Ascending aorta (tissue), 2 donors: ENCODE results near the gene KLF7. TPM values are rescaled to one million over a fixed set of nuclear protein-coding genes. Genes with fewer than 3 reads are reported as not detected.
A peak's percentile ranks its signal among the peaks of the same experiment; 100 is the strongest.

Experiments
- DNase-seq, 2 donors: peaks; one replicate each; pipeline ENCODE4 v3.0.0-alpha.2; 2019; ENCODE audit warnings: low spot score in 2 of 2
- H3K27ac ChIP-seq, 2 donors: fragments of 200-600 bp; sonication (generic); one replicate each; pipeline ENCODE4 v1.5.1; 2016 to 2017; ENCODE audit warnings: mild to moderate bottlenecking in 1 of 2
- H3K27me3 ChIP-seq: fragments of 200-600 bp; sonication (generic); one replicate; pipeline ENCODE4 v1.5.1; 2017
- H3K36me3 ChIP-seq, 2 donors: fragments of 200-600 bp; sonication (generic); one replicate each; pipeline ENCODE4 v1.5.1; 2016
- H3K4me1 ChIP-seq, 2 donors: fragments of 200-600 bp; sonication (generic); one replicate each; pipeline ENCODE4 v1.5.1; 2016 to 2017; ENCODE audit warnings: mild to moderate bottlenecking in 1 of 2
- H3K4me3 ChIP-seq, 2 donors: fragments of 200-600 bp; sonication (generic); one replicate each; pipeline ENCODE4 v1.5.1; 2016 to 2017; ENCODE audit warnings: mild to moderate bottlenecking in 1 of 2
- H3K9me3 ChIP-seq, 2 donors: fragments of 200-600 bp; sonication (generic); one replicate each; pipeline ENCODE4 v1.5.1; 2016
- intact Hi-C: fragments of 100-400 bp; cut with DNase I; formaldehyde crosslinking; loops from one replicate; pipeline ENCODE4 v1.15.1; 2023
- total RNA-seq: library from RNA; depleted of rRNA; stranded (reverse); fragments of >200 nt; gene quantifications from one replicate; pipeline ENCODE4 v1.1.0, GENCODE V29; 2016
- TF ChIP-seq, protein P1 (sequence below), 3 experiments: fragments of 200-600 bp in 2 of 3; fragments of 450-650 bp in 1 of 3; sonication (generic) in 2 of 3; IDR thresholded peaks; one replicate each; pipeline ENCODE4 v1.5.1; 2016 to 2019; ENCODE audit warnings: antibody characterized with exemption in 3 of 3, mild to moderate bottlenecking in 1 of 3, moderate library complexity in 1 of 3

KLF7 gene
- total RNA-seq, 1 donor from 2014 or later = 17.0 TPM

DNA sequence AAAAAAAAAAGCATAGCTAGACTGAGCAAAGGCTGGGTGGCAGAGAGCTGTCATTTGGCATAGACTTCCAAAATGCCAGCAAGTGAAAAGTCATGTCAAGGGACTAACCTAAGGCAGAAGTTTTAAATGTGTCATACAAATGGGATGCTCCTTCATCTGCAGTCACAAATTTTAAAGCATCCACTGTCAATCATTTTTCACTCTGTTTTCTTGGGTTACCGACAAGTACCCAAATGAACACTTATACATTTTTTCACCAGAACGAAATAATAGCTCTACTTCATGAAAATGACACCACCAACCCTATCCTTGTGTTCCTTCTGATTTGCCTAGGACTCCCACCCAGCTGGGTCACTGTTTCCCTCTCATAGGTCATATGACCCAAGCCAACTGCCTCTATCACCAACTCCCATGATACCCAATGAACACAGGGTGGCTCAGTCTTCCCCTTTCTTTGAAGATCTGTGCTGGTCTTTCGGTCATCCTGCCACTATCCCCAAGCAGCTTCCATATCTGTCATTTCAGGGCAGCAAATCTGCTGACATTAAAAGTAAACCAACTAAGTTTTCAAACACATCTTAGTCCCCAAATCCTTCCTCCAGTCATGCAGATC, 21.5 kb downstream of the KLF7 start:
- Histone ChIP-seq H3K27me3 (no peaks in the 10 kb centered on the region), H3K9me3 (no peaks in the 10 kb centered on the region), H3K4me1 (peaks cover 23 to 79% of the 10 kb centered on the region in 2 donors), H3K27ac (peak overlapping the region; percentile 89 to 96), H3K36me3 (peaks cover 0 to 5% of the 10 kb centered on the region in 2 donors), H3K4me3 (peak overlapping the region; percentile 18 to 56)
- TF ChIP-seq, protein P1, sequence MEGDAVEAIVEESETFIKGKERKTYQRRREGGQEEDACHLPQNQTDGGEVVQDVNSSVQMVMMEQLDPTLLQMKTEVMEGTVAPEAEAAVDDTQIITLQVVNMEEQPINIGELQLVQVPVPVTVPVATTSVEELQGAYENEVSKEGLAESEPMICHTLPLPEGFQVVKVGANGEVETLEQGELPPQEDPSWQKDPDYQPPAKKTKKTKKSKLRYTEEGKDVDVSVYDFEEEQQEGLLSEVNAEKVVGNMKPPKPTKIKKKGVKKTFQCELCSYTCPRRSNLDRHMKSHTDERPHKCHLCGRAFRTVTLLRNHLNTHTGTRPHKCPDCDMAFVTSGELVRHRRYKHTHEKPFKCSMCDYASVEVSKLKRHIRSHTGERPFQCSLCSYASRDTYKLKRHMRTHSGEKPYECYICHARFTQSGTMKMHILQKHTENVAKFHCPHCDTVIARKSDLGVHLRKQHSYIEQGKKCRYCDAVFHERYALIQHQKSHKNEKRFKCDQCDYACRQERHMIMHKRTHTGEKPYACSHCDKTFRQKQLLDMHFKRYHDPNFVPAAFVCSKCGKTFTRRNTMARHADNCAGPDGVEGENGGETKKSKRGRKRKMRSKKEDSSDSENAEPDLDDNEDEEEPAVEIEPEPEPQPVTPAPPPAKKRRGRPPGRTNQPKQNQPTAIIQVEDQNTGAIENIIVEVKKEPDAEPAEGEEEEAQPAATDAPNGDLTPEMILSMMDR (IDR thresholded peaks at IDR 0.05) = no peak
- intact Hi-C loops = no loop called here
- DNase-seq = no peak

DNA sequence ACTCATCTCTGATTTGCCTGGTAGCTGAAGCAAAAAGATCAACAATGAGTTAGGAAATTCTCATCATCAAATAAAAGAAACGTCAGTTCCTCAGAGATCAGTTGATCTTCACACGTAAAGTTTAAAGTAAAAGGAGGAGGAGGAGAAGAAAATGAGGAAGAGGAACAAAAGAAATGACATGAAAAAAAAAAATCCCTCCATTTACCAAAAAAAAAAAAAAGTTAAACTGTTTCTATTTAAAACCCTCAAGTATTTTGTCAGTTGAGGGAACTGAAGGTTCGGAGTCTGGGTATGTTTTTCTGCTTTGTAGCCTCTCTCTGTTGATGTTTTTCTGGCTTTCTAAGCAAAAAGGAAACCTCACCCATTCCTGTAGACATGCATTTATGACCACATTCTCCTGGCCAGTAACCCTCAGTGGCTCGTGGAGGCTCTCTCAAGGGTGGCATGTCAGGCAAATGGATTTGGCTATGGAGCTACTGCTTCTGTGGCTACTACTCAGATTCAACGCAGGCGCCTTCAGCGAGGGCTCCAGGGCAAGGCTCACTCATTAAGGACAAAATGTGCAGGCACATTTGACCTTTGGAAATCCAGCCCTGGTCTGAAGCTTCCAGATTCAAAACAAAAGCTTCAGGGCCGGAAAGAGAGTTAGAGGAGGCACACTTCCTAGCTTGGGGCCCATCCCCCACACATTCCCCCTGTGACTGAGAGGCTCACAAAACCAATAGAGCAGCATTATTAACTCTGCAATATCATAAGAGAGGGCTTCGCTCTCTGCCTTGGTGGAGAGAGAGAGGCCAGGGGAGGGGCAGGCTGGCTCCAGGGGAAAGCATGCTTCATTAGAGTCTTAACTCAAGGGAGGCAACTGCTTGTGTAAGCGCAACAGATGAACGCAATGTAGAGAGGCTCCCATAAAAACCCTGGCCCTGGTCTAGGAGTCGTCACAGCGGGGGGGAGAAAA, 22.3 kb downstream of the KLF7 start:
- Histone ChIP-seq H3K4me3 (peak overlapping the region; percentile 18 to 56), H3K9me3 (no peaks in the 10 kb centered on the region), H3K4me1 (peaks cover 17 to 75% of the 10 kb centered on the region in 2 donors), H3K36me3 (peaks cover 0 to 5% of the 10 kb centered on the region in 2 donors), H3K27me3 (no peaks in the 10 kb centered on the region), H3K27ac (peak overlapping the region; percentile 89 to 96)
- peak; percentile 61 to 91 for DNase-seq
- intact Hi-C loops = loop anchor here (1.0 kb wide), 1 partner anchor 20 kb away; no protein-coding TSS in a partner anchor
- TF ChIP-seq, protein P1 (IDR thresholded peaks at IDR 0.05) = no peak

DNA sequence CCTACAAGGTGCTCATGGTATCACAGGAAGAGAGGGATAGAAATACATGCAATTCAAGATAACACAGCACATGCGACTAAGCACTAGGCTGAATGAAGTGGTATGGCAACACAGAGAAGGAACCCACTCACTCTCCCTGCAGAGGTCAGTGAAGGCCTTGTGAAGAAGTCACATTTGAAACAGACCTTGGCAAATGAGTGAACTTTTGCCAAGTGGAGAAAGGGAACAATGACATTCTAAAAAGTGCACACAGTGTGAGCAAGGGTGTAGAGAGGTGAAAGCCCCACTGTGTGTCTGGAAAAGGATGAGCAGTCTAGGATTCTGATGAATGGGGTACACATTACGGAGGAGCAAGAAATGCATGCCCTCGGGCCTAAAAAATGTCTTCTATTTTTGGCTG, 23.3 kb downstream of the KLF7 start:
- Histone ChIP-seq H3K4me1 (peaks cover 13 to 78% of the 10 kb centered on the region in 2 donors), H3K9me3 (no peaks in the 10 kb centered on the region), H3K27ac (peak overlapping the region; percentile 89 to 96), H3K27me3 (no peaks in the 10 kb centered on the region), H3K4me3 (peak overlapping the region in 1 of 2 donors; percentile 56), H3K36me3 (peaks cover 0 to 5% of the 10 kb centered on the region in 2 donors)
- intact Hi-C loops = no loop called here
- TF ChIP-seq, protein P1 (IDR thresholded peaks at IDR 0.05) = peak in 1 of 3 experiments; percentile 25
- DNase-seq = no peak

DNA sequence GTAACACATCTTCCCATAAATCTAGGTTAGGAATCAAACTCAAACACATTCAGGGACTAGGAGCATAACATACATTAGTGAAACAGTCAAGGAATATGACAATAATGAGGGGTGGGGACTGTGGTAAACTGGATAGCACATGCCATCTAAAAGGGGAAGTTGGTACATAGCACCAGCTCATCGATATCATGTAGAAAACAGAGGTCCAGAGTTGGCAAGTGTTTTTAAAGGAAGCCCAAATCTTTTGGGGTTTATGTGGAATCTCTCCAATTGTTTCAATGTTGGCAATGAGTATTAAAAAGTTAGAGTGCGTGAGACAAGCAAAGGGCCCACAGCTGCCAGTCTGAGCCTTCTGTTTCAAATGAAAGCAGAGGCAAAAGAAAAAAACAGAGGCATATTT, 24.4 kb downstream of the KLF7 start:
- intact Hi-C loops = no loop called here
- H3K36me3 ChIP-seq = peaks cover 0 to 5% of the 10 kb centered on the region in 2 donors
- no peak overlapping the region for H3K4me3 ChIP-seq
- H3K27ac ChIP-seq = peak overlapping the region; percentile 89 to 96
- no peaks in the 10 kb centered on the region for H3K9me3 ChIP-seq
- no peak for DNase-seq
- TF ChIP-seq, protein P1 (IDR thresholded peaks at IDR 0.05) = no peak
- no peaks in the 10 kb centered on the region for H3K27me3 ChIP-seq
- H3K4me1 ChIP-seq = peaks cover 13 to 77% of the 10 kb centered on the region in 2 donors

DNA sequence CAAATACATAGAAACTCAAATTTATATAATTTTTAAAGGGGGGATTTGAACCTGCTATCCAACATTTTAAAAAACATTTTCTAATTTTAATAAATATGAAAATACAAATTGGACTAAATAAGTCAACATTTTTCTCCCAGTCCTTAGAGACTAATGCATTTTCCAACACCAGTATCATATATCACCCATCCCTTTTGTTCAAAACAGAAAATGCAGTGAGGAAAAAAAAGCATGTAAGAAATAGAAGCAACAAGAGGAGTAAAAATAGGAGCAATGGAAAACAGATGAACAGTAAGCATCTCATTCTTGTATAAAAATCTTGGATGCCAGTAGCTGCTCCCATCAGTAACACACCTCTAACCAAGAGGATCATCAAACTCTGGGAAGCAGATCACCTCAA, 25.5 kb downstream of the KLF7 start:
- peaks cover 18 to 82% of the 10 kb centered on the region in 2 donors for H3K4me1 ChIP-seq
- no peaks in the 10 kb centered on the region for H3K27me3 ChIP-seq
- no peaks in the 10 kb centered on the region for H3K36me3 ChIP-seq
- intact Hi-C loops = no loop called here
- H3K4me3 ChIP-seq = no peak overlapping the region
- TF ChIP-seq, protein P1 (IDR thresholded peaks at IDR 0.05) = no peak
- no peaks in the 10 kb centered on the region for H3K9me3 ChIP-seq
- DNase-seq = no peak
- H3K27ac ChIP-seq = peak overlapping the region; percentile 89 to 96
